GM12874 (cell line): ENCODE data around the gene USP6NL.

ENCODE experiments used
- CTCF ChIP-seq: IDR thresholded peaks from 2 replicates; pipeline ENCODE4 v1.5.1; 2011; ENCODE audit warnings: low read depth, mild to moderate bottlenecking, control low read depth, low read length, moderate library complexity; ENCODE audit not compliant: insufficient read depth

USP6NL gene

GRCh38 chr10:11442001-11442773, 169.3 kb downstream of the USP6NL start:
- TF ChIP-seq CTCF = no peak

- no peak for TF ChIP-seq CTCF
Observed at GRCh38 chr10:11441151-11441535, 170.3 kb downstream of the USP6NL start.

GRCh38 chr10:11440250-11441150, 170.9 kb downstream of the USP6NL start:
- TF ChIP-seq CTCF = no peak

GRCh38 chr10:11439523-11440053, 171.9 kb downstream of the USP6NL start:
- no peak for TF ChIP-seq CTCF

- TF ChIP-seq CTCF = no peak
Observed at GRCh38 chr10:11437391-11438142, 173.9 kb downstream of the USP6NL start.

GRCh38 chr10:11435581-11435981, 175.9 kb downstream of the USP6NL start:
- TF ChIP-seq CTCF = no peak
